Activated CD8-positive, alpha-beta memory T cell treated with anti-CD3 and anti-CD28 coated beads, Interleukin-2, amount 50 U/mL, for 24 hours (primary cell): Measurements from ENCODE around the gene TRIM74.
A peak's percentile ranks its signal among the peaks of the same experiment; 100 is the strongest.
"Not testable (repeated sequence)": the region's sequence is repeated elsewhere in the genome, so short reads cannot be mapped to it uniquely, and the experiment has no call there.

Experiments
- DNase-seq: peaks from one replicate; pipeline ENCODE4 v3.0.0-alpha.2; 2020; ENCODE audit errors: extremely low read depth

Gene TRIM74

GRCh38 chr7:72968980-72969516 lies at the start of gene TRIM74:
TSS of gene TRIM74 (minus strand) at chr7:72969466. CDS start at chr7:72966157, 3,309 bp downstream.
- not testable (repeated sequence) for DNase-seq

GRCh38 chr7:73006491-73006890 lies 37.2 kb upstream of the TRIM74 start:
- not testable (repeated sequence) for DNase-seq

DNA sequence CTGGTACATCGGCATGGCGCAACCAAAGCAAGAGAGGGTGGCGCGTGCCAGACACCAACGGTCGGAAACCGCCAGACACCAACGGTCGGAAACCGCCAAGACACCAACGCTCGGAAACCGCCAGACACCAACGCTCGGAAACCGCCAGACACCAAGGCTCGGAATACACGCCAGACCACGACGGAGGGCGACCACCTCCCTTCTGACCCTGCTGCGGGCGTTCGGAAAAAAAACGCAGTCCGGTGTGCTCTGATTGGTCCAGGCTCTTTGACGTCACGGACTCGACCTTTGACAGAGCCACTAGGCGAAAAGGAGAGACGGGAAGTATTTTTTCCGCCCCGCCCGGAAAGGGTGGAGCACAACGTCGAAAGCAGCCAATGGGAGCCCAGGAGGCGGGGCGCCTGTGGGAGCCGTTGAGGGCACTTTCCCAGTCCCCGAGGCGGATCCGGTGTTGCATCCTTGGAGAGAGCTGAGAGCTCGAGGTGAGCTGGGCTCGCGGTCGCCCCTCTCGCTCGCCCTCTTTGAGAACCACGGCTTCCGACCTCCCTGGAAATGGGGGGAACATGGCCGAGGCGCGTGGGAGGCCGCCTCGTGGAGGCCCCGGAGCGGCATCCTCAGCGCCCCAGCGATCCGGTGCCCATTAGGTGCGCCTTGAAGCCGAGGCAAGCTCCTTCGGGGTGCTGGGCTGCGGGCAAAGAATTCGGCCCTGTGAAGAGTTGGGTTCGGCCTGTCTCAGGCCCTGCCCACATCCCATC lies 36.6 kb upstream of the TRIM74 start:
- DNase-seq, result peak; percentile 77

GRCh38 chr7:73005356-73005692 lies 36.1 kb upstream of the TRIM74 start:
- peak; percentile 29 for DNase-seq

DNA sequence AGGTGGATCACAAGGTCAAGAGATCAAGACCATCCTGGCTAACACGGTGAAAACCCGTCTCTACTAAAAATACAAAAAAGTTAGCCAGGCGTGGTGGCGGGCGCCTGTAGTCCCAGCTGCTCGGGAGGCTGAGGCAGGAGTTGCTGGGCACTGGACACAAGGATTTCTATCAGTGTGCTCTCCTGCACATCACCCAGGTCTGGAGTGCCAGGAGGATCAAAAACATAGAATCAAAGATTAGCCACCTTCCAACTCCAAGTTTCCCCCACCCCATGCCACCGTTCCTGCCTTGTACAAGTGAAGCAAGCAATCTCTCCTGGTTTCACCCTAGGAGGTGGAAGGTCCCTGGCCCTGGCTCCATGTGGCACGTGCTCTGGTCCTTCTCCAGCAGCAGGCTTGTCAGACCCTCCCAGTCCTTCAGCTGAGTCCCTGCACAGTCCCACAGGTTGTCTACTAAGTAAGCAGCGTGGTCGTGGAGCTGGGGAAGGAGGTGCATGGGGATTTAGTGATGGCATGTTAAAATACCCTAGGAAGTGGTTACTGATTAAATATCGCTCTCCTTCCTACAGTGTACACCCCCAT lies 28.7 kb upstream of the TRIM74 start:
- not testable (repeated sequence) for DNase-seq

GRCh38 chr7:72997447-72997846 lies 28.2 kb upstream of the TRIM74 start:
- not testable (repeated sequence) for DNase-seq

DNA sequence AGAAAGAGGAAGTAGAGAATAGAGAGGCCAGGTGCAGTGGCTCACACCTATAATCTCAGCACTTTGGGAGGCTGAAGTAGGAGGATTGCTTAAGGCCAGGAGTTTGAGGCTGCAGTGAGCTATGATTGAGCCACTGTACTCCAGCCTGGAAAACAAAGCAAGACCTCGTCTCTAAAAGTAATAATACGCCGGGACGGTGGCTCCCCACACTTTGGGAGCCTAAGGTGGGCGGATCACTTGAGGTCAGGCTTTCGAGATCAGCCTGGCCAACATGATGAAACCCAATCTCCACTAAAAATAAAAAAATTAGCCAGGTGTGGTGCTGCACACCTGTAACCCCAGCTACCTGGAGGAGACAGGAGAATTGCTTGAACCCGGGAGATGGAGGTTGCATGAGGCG lies 26.2 kb upstream of the TRIM74 start:
- DNase-seq, result not testable (repeated sequence)

GRCh38 chr7:72990146-72990913 lies 21.1 kb upstream of the TRIM74 start:
- not testable (repeated sequence) for DNase-seq

GRCh38 chr7:72982084-72982483 lies 12.8 kb upstream of the TRIM74 start:
- not testable (repeated sequence) for DNase-seq

- not testable (repeated sequence) for DNase-seq
Observed at GRCh38 chr7:72980382-72980781, 11.1 kb upstream of the TRIM74 start.

DNA sequence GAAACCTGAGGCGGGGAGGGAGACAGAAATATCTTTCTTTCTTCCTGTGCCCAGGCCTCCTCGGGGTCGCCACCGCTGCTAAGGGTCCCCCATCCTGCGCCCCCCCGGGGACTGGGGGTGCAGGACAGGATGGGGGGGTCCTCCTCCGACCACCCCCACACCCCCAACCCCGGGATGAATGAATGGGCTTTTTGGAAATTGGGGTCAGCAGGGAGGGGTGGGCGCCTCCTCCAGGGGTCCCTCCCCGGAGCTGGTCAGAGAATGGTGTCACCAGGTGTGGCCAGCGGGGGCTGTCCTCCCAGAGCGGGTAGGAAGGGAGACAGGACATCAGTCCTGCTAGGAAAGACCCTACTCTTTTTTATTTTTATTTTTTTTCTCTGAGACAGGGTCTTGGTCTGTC lies 7.2 kb upstream of the TRIM74 start:
- DNase-seq, result not testable (repeated sequence)

DNA sequence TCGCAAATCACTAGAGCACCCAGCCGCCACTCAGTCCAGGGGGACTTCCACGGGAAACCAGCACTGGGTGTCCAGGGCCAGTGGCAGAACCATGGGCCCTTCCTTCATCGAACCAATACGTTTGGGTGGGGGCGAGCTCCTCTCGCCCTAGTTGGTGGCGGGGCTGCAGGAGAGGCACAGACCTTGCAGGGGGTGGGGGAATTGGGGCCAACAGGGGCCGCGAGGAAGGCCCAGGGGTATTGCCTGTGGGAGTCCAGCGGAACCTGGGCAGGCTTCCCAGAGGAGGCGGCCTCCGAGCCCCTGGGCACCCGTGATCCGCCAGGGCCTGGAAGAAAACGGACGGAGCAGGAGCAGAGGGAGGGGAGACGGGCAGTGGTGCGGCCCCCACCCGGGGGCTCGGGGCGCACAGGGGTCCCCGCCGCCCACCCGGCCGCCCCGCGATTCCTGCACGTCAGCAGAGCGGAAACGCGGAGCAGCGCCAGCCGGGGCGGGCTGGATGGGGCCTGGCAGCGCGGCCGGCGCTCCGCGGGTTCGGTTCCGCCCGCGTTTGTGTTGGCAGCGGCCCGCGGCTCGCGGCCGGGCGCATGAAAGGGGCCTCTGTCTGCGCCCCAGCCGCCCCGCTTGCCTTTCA lies 6.5 kb upstream of the TRIM74 start:
- not testable (repeated sequence) for DNase-seq

GRCh38 chr7:72974781-72975180 lies 5.5 kb upstream of the TRIM74 start:
- not testable (repeated sequence) for DNase-seq

DNA sequence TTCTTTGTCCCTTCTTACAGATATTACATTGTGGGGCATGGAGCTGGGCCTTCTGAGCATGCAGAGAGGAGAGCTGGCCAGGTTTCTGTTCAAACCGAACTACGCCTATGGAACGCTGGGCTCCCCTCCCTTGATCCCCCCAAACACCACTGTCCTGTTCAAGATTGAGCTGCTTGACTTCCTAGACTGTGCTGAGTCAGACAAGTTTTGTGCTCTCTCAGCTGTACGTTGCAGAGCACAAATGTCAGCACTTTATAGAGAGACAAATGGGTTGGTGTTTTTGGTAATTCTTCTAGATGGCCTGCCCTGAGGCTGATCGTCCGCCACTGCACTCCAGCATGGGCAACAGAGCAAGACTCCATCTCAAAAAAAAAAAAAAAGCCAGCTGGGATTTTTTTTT lies 2.2 kb upstream of the TRIM74 start:
- DNase-seq, result not testable (repeated sequence)

GRCh38 chr7:72969688-72970087 lies 422 bp upstream of the TRIM74 start:
- not testable (repeated sequence) for DNase-seq

- DNase-seq, result not testable (repeated sequence)
Observed at GRCh38 chr7:72966892-72967291, 2.4 kb downstream of the TRIM74 start.

DNA sequence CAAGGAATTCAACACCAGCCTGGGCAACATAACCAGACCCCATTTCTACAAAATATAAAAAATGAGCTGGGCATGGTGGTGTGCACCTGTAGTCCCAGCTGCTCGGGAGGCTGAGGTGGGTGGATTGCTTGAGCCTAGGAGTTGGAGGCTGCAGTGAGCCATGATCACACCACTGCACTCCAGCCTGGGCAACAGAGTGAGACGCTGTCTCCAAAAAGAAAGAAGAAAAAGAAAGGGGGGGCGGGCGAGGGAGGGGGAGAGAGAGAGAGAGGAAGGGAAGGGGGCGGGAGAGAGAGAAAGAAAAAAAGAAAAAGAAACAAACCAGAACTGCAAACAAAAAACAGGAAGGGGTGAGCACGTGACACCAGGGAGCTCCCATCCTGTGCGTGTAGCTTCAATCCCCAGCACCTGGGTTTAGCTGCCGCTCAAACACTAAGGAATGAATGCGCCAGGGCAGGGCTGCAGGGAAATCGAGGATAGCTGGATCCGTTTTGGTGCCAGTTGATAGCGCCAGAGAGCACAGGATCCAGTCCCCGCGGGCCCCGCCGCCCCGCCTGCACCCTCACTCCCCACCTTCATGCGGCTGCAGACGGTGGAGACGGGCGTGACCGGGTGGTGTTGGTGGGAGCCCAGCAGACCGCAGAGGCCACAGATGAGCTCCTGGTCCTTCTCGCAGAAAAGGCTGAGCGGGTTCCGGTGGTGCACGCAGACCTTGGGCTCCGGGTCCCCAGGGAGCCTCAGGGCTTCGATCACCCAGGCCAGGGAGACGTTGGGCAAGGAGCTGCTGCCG lies 3.9 kb downstream of the TRIM74 start:
- DNase-seq, result not testable (repeated sequence)

DNA sequence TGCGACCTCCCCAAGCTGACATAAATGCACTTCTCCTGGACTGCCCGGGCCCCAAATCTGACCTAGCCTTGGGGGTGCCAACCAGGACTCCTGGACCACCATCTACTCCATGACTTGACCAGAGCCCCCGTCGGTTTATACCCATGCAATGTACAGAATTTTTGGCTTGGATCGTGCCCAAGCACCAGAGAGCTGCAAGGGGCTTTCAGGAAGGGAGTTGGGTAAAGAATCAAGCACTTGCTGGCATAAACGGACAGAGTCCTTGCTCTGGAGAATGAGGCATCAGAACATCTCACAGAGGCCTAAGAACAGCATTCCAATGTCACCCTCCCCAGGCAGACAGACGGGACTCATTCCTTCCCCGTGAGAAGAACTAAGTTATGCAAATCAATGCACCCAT lies 6.2 kb downstream of the TRIM74 start:
- DNase-seq, result not testable (repeated sequence)

DNA sequence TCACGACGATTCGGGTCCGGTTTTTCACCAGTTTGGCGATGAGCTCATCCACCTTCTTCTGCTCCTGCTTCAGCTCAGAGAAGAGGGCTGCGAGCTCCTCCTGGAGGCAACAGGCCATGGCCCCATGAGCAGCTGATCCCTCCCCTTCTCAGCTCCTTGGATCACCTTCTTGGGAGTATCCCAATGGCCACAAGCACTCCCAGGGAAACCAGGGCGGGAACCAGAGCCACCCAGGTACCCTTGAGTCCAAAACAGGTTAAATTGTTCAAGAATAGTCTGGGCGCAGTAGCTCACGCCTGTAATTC lies 8.0 kb downstream of the TRIM74 start:
- DNase-seq, result not testable (repeated sequence)

GRCh38 chr7:72960626-72961345 lies 8.5 kb downstream of the TRIM74 start:
- not testable (repeated sequence) for DNase-seq

GRCh38 chr7:72960029-72960428 lies 9.2 kb downstream of the TRIM74 start:
- DNase-seq, result not testable (repeated sequence)
